ENCODE measurements around the gene PPARD. TPM values are rescaled to one million over a fixed set of nuclear protein-coding genes. Genes with fewer than 3 reads are reported as not detected.
A peak's percentile ranks its signal among the peaks of the same experiment; 100 is the strongest.
"Not testable (repeated sequence)": the region's sequence is repeated elsewhere in the genome, so short reads cannot be mapped to it uniquely, and the experiment has no call there.

PPARD gene
- polyA plus RNA-seq, 5 donors = 18.5 to 27.4 (median 25.0) TPM

DNA sequence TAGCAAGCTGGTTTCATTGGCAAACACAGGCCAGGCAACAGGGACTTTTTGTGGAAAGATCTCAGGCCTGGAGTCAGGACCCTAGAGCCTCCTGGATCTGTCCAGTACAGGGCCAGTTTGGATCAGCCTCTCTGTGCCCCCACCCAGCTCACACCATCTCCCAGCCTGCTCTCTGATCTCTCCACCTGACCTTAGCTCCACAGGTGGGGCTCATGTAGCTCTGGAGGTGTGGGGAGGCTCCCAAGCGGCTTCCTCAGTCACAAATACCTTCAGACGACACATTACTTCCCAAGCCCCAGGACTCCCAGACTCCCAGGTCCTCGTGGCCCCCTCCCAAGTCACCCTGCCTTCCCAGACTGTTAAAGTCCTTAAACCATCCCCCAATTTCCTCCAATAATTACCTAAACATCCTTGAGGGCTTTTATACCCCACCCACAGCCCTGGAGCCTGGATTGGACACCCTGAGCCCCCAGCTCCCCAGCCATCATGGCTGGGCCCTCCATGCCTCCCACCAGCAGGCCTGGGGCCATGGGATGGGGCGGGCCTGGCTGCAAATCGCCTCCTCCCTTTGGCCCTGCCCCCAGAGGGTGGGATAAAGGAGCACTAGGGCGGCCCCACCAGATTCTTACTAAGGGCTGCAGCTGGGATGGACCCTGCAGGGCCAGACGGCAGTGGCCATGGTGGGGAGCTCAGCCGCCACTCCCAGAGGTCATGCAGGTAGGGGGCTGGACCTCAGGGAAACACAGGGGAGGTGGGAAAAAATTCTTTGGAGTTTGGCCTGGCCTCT lies 93.9 kb downstream of the PPARD start:
- no peak for DNase-seq

DNA sequence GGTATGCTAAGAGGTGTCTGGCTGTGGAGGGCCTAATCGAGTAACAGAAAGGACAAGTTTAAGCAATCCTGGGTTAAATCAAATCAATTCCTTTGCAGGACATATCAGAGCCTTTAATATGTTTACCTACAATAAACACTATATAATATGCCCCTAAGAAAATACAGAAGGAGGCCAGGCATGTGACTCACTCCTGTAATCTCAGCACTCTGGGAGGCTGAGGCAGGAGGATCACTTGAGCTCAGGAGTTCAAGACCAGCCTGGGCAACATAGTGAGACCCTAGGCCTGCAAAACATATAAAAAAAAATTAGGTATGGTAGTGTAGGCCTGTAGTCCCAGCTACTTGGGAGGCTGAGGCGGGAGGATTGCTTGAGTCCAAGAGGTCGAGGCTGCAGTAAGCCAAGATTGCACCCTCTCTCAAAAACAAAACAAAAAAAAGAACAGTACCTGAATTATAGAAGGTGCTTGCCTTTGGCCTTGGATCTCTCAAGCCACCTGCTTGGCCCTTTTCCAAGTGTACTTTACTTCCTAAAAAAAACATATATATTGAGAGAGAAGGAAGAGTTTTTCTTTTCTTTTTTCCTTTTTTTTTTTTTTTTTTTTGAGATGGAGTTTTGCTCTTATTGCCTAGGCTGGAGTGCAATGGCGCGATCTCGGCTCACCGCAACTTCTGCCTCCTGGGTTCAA lies 96.2 kb downstream of the PPARD start:
- not testable (repeated sequence) for DNase-seq

DNA sequence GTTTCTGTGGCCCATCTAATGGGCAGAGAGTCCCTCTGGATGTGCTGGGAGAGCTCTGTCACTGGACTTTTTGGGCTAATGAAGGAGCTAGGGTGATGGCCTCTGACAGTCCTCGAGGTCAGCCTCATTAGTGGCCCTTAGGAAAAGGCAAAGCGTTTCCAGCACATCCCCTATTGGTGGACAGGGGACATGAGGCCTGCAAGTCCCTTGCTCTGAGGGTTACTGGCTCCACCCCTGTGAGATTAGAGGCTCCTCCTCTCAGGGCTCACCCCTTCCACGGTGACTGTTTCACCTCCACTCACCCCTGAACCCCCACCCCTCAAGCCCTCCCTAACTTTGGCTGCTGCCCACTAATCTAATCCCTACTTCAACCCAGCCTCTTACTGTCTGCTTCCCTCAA lies 97.0 kb downstream of the PPARD start:
- DNase-seq = no peak

DNA sequence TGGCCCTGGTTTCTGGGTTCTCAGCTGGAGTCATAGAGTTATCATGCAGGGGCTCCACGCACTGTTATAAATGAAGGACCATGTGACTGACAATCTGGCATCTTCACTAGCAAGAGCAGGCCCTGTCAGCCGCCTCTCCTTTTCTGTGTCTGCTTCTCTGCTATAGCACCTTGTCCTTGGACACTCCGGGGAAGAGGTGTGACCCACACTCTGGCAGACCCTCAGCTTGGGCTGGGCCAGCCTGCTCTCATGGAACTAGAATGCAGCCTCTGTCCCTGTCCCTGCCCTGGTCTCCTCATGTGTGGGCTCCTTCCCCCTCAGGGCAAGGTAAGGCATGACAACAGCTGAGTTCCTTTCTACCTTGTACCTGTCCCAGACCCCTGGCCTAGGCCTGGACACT lies 98.8 kb downstream of the PPARD start:
- DNase-seq = no peak

DNA sequence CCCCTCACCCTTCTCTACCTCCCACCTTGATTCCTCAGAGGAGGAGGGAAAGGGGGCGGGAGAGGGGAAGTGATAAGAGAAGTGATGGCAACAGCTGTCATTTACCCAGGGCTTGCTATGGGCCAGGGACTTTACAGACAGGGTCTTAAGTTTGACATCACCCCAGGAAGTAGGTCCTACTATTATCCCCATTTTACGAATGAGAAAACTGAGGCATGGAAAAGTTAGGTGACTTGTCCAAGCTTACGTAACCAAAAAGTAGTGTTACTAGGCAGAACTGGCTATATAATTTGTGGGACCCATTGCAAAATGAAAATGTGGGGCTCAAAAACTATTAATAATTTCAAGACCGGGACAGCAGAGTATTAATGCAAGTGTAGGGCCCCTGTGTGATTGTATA lies 99.3 kb downstream of the PPARD start:
- DNase-seq = no peak

DNA sequence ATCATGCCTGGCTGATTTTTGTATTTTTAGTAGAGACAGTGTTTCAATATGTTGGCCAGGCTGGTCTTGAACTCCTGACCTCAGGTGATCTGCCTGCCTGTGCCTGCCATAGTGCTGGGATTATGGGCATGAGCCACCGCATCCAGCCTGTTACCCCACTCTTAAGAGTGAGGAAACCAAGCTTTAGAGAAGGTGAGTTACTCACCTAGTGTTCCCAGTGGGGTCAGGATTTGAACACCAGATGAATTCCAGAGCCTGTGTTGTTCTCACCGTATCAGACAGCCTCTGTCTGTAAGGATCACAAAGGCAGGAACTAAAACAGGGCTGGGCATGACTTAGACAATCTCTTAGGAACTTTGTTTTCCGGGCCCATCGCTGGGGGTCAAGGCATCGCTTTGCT lies 100.3 kb downstream of the PPARD start:
- no peak for DNase-seq

DNA sequence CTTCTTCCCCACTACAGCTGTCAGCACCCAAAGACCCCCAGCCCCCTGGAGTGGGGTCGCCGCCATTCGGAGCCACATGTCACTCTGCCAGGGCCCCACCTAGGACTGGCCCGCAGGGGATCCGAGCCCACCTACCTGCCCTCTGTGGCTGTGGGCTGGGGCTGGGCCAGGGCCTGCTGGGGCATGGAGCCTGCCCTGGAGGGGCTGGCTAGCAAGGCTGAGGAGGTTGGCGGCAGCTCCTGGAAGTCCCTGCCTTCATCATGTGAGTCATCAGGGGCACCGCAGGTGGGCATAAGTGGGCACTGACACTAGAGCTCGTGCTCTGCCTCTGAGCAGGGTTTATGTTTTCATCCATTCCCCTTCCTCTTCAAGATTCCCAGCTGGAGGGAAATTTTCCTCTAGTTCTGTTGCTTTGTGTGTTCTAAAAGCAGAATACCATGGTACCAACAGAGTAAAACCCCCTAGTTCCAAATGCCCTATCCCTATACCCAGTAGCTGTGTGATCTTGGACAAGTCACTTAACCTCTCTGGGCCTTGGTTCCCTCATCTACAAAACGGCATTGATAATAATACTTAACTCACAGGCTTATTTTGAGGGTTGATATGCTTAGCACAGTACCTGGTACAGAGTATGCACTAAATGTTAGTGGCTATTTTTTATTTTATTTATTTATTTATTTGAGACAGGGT lies 101.1 kb downstream of the PPARD start:
- DNase-seq = no peak

DNA sequence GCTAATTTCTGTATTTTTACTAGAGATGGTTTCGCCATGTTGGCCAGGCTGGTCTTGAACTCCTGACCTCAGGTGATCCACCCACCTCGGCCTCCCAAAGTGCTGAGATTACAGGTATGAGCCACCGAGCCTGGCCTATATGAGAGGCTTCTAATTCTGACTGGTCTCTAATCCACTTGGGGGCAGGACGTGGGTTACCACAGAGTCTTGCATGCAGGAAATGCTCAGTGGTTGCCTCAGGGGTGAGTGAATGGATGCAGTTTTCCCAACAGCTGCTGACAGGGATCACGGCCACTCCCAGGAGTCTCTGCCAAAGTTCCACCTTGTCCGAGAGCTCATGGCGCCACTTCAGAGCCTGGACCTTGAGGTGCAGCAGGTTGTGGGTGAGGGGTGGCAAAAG lies 103.3 kb downstream of the PPARD start:
- DNase-seq = no peak

DNA sequence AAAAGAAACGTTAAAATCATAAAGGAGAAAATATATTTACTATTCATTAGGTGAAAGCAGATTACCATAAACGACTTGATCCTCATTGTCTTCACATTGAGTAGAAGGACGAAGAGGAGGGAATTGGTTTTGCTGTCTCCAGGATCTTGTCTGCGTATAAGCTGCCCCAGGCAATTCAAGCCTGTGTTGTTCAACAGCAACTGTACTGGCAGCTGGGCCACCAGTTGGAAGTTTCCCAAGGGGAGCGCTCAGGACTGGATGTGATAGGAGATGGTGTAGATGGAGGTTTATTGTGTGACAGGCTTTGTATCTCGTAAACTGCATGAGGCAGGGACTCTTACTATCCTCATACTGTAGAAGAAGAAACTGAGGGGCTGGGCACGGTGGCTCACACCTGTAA lies 105.8 kb downstream of the PPARD start:
- no peak for DNase-seq

DNA sequence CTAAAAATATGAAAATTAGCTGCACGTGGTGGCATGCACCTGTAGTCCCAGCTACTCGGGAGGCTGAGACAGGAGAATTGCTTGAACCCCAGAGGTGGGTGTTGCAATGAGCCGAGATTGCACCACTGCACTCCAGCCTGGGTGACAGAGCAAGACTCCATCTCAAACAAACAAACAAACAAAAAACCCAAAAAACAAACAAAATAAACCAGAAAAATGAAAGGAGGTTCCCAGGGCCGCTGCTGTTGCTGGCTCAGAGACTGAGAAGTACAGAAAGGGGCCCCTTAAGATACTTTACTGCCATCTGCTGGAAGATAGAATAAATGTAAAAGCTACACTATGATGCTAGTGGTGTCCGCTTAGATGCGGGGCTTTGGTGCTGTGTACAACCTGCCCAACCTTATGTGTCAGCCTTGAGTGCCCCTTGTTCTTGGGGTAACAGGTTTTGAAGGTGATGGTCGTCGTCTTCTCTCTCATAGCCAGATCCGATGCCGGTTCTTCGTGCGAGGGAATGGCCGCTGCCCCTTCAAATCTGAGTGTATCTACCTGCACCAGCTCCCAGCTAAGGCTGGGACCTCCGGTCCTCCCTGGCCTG lies 107.0 kb downstream of the PPARD start:
- peak; percentile 34 to 55 for DNase-seq

DNA sequence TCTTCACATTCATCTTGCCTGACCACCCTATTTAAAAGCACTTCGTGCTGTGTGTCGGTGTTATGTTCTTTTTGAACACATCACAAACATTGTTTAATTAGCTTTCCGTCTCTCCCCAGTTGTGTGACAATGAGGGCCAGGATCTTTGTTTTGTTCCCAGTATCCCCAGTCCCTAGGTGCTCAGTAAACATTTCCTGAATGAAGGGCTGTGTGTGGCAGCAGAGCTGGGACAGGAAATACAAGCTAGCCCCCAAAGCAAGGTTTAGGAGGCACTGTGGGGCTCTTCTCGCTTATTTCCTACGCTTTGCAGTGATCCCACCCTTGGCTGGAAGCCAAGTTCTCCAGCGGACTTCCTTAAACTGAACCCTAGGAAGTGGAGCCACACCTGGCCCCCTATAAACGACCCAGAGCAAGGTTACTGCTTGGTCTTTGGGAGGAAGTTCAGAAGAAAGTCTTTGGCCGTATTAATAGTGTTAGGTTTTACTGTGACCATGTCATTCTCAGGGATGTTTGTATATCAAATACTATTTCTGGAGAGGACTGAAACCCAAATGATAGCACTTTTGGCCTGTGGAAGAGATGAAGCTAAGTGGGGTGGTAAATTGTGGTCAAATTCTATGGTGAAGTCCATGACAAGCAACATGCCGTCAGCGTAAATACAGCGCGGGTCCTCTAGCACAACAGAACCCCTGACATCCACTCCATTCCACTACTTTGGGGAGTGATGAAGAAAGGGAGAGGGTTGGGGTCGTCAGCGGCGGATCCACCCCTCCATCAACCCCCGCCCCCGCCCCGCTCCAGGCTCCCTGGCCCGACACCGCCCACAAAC lies 109.2 kb downstream of the PPARD start:
- peak in 1 of 2 donors; percentile 21 for DNase-seq

DNA sequence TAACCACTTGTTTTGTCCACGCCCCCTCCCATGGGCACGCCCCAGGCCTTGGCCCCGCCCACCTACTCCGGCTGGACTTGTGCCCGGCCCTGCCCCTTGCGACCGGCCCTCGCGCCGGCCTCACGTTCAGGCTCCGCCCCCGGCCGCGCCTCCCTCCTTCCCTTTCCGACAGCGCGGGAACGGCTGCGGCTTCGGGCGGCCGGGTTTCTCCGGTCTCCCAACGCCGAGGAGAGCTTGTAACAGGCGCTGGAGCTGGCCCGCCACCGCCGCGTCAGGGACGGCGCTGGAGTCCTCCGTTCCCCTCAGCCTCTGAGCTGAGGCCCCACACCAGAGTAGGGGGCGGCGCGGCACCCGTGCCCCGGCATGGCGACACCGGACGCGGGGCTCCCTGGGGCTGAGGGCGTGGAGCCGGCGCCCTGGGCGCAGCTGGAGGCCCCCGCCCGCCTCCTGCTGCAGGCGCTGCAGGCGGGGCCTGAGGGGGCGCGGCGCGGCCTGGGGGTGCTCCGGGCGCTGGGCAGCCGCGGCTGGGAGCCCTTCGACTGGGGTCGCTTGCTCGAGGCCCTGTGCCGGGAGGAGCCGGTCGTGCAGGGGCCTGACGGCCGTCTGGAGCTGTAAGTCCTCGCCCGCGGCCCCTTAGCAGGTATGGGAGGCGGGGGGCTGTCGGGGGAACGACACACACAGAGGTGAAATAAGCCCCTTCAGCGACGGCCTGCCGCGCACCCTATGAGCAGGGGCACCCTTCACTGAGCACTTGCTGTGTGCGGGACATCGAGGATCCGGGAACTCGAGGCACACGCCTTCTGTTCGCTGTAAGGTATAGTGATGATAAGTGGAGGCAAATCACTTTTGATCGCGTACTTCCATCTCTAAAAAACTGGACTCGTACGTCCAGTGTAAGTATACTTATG lies 110.1 kb downstream of the PPARD start, which contains the start of gene FANCE:
TSS of gene FANCE (plus strand) at position 156 of the 908 bp plus-strand sequence. CDS start at position 364, 208 bp downstream.
- DNase-seq = peak; percentile 92 to 94

DNA sequence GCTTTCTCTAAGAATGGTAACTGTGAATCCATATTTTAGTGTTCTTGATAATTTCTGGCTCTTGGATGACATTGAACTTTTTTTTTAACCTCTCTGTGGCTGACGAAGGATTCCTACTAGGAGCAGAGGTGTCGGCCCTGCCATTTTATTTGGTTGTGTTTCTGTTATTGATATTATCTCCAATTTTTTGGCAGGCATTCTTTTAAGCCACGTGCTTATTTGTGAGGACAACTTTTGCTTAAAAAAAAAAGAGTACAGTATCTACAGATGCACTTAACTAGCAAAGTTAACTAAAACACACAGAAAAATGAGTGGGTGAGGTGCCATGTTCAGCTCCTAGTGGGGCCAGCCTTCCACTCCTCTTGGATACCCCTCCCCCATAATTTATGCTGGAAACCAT lies 110.9 kb downstream of the PPARD start:
- DNase-seq = no peak

DNA sequence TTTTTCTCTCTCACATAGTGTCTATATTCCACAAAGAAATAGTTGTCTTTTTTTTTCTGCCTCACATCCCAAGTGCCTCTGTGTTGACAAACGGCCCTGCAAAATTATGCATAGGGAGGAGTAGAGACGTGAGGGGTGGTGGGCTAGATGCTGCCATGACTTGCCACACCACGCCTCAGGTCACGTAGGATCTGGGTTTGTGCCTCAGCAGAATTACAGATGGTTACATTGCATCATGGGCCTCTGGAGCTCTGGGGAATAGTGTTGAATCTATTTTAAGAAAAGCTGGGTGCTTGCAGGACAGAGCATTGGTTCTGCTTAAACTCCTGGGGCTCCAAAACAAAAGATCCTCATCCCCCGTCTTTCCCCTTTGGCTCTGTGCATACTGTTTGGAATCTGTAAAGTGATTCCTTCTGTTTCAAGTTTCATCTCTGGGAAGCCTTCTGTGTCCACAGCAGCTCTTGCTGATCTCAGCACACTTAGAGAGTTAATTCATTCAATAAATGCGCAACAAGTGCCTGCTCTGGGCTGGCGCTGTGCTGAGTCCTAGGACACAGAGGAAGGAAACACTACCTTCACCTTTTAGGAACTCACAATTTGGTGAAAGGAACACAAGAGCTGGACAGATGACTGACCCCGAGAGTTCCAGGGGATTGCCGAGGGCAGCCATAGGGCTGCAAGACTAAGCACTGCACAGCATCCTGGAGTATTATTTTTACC lies 112.2 kb downstream of the PPARD start:
- no peak for DNase-seq

DNA sequence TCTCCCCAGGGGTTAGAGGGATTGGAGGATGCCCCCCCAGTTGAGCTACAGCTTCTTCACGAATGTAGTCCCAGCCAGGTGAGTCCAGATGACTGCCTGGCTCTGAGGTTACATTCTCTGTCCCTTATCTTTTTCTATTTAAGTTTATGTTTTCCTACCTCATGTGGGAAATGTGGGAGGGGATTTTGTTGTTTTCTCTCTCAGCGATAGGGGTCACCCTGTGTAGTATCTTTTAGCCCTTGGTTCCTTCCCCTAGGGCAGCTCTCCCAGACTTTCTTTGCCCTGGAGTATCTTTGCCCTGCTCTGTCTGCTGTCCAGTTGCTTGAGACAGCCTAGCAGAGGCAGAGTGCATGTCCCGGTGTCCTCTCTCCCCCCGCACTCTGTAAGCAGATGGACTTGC lies 115.5 kb downstream of the PPARD start:
- no peak for DNase-seq

DNA sequence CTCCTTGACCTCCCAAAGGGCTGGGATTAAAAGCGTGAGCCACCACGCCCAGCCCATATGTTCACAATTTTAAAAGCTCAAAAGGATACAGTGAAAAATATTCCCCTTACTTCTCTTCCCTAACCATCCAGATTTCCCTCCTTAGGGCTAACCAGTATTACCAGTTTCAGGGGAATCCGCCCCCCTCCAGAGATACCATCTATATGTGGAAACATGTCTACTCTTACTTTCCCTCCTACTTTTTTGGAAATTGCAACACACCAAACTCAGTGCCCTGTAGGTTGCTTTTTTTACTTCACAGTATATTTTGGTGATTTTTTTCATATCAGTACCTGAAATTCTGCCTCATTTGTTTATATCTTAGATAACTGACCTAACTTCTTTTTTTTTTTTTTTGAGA lies 118.9 kb downstream of the PPARD start:
- DNase-seq = no peak

DNA sequence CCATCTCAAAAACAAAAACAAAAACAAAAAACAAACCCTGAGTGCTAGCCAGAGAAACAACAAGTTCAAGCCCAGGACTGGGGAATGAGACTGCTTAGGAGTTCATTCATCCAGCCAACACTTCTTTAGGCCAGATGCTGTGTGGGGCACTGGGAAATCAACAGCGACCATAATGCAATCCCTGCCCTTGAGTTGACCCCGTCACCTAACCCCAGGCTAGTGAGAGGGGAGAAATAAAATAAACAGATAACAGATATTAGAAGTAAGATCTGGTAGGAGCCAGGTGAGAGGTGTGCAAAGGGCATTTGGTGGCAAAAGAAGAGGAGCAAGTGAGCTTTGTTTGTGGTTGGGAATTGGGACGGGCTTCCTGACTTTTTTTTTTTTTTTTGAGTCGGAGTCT lies 120.9 kb downstream of the PPARD start:
- DNase-seq = no peak

DNA sequence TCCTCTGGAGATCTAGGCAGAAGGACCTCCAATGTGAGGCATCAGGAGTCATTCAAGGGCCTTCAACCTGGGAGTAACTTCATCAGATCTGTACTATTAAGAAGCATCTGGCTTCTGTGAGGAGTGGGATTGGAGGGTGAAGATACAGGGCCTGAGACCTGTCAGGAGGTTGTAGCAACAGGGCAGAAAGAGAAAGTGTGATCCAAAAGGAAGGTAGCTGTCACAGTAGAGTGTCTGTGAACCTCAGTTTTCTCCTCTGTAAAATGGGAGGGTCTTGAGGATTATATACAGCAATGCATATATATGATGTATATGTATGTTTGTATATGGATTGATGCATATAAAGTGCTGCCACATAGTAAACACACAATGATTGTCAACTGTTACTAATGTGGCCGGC lies 123.3 kb downstream of the PPARD start:
- DNase-seq = no peak

DNA sequence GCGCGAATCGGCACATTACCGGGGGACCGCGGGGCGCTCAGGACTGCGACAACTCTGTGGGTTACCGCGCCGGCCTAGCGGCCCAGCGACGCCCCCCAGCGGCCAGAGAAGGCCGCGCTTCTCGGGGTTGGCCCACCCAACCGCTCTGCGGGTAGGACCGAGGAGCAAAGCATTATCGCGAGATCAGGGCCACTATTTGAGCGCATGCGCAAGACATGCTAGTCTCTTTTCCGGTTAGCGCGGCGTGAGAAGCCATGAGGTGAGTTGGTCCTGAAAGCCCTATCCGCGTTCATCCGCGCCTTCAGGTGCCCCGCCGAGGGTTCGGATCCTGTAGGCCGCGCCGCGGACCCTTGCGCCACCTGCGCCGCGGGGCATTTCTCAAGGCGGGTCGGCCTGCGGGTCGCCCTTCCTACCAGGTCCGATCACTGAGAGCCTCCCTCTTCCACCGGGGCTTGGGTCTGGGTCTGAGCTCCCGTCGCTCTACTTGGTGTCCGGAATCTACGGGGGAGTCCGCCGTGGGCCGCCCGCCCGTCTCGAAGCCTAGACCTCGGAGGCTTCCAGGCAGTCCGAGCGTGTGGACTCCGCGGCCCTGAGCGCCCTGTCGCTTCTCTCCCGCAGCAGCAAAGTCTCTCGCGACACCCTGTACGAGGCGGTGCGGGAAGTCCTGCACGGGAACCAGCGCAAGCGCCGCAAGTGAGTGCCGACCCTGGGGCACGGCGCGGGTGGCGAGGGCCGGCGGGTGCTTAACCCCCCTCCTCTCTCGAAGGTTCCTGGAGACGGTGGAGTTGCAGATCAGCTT lies 126.0 kb downstream of the PPARD start, which contains the start of gene RPL10A:
TSS of gene RPL10A (plus strand) at position 221 of the 799 bp plus-strand sequence. CDS start at position 255, 34 bp downstream.
- peak; percentile 96 to 97 for DNase-seq
